Measurements from ENCODE around the gene BTBD9. TPM values are rescaled to one million over a fixed set of nuclear protein-coding genes. Genes with fewer than 3 reads are reported as not detected.

BTBD9 gene
- total and polyA plus RNA-seq, 2 of the 13 experiments (the other 11 are each of a cell fraction or from before 2014, with no cell fraction given) = 1.2 to 3.0 TPM

GRCh38 chr6:38155144-38155543, 484.6 kb downstream of the BTBD9 start (continued):
- TF ChIP-seq UBTF (CRISPR knock-in tag; IDR thresholded peaks at IDR 0.05) = peak; percentile 38; the same call in 1 of the 2 replicates
- TF ChIP-seq FOXO1 (CRISPR knock-in tag; IDR thresholded peaks at IDR 0.05) = peak; percentile 47; the same call in 1 of the 2 replicates
- no peak for TF ChIP-seq MZF1 (CRISPR knock-in tag; IDR thresholded peaks at IDR 0.05; ENCODE audit: borderline replicate concordance)
- 0 out of 2 replicates have a peak, but pooled peaks have one; percentile 13 for TF ChIP-seq HDAC2 (CRISPR knock-in tag; IDR thresholded peaks at IDR 0.05)
- peak; percentile 33; the same call in 1 of the 2 replicates for TF ChIP-seq HNF4G (IDR thresholded peaks at IDR 0.05; ENCODE audit: borderline replicate concordance, low read depth, low read length)
- 0 out of 2 replicates have a peak, but pooled peaks have one; percentile 17 for TF ChIP-seq HNF4G (CRISPR knock-in tag; IDR thresholded peaks at IDR 0.05; ENCODE audit: borderline replicate concordance, low read depth)
- peak; percentile 54; the same call in 1 of the 2 replicates for TF ChIP-seq SAP130 (CRISPR knock-in tag; IDR thresholded peaks at IDR 0.05; ENCODE audit: low read depth)
- 0 out of 2 replicates have a peak, but pooled peaks have one; percentile 31 for TF ChIP-seq ZIK1 (CRISPR knock-in tag; IDR thresholded peaks at IDR 0.05; ENCODE audit: borderline replicate concordance, low read depth)
- TF ChIP-seq ZBTB39 (CRISPR knock-in tag; IDR thresholded peaks at IDR 0.05) = no peak
- TF ChIP-seq ZNF761 (CRISPR knock-in tag; conservative IDR thresholded peaks at IDR 0.05) = no peak
- TF ChIP-seq ZNF205 (CRISPR knock-in tag; IDR thresholded peaks at IDR 0.05) = peak; percentile 42; the same call in 1 of the 2 replicates
- TF ChIP-seq PPARG (CRISPR knock-in tag; conservative IDR thresholded peaks at IDR 0.05) = peak; percentile 71
- TF ChIP-seq DNMT3B (CRISPR knock-in tag; conservative IDR thresholded peaks at IDR 0.05) = no peak
- TF ChIP-seq SALL1 (CRISPR knock-in tag; IDR thresholded peaks at IDR 0.05) = peak; percentile 20; the same call in 1 of the 2 replicates
- TF ChIP-seq ZFY (CRISPR knock-in tag; IDR thresholded peaks at IDR 0.05) = peak; percentile 46; the same call in 1 of the 2 replicates
- TF ChIP-seq GABPA (IDR thresholded peaks at IDR 0.05; ENCODE audit: low read depth, low read length) = 0 out of 2 replicates have a peak, but pooled peaks have one; percentile 23
- TF ChIP-seq GABPA (CRISPR knock-in tag; IDR thresholded peaks at IDR 0.05; ENCODE audit: low read depth) = peak; percentile 62
- TF ChIP-seq E2F5 (CRISPR knock-in tag; conservative IDR thresholded peaks at IDR 0.05) = no peak
- no peak for TF ChIP-seq ZNF83 (CRISPR knock-in tag; IDR thresholded peaks at IDR 0.05; ENCODE audit: borderline replicate concordance)
- TF ChIP-seq CHD4 (IDR thresholded peaks at IDR 0.05; ENCODE audit: borderline replicate concordance, low read length) = 0 out of 2 replicates have a peak, but pooled peaks have one; percentile 26
- no peak for TF ChIP-seq LCORL (IDR thresholded peaks at IDR 0.05)
- peak; percentile 53; the same call in 1 of the 2 replicates for TF ChIP-seq LCORL (CRISPR knock-in tag; IDR thresholded peaks at IDR 0.05)
- TF ChIP-seq YEATS4 (CRISPR knock-in tag; IDR thresholded peaks at IDR 0.05; ENCODE audit: borderline replicate concordance) = 0 out of 2 replicates have a peak, but pooled peaks have one; percentile 5
- no peak for TF ChIP-seq SNRNP70 (IDR thresholded peaks at IDR 0.05; ENCODE audit: low read depth, low read length)
- TF ChIP-seq ZFX (CRISPR knock-in tag; IDR thresholded peaks at IDR 0.05; ENCODE audit: low read depth) = peak; percentile 66; the same call in 1 of the 2 replicates
- 0 out of 2 replicates have a peak, but pooled peaks have one; percentile 41 for TF ChIP-seq RCOR2 (CRISPR knock-in tag; IDR thresholded peaks at IDR 0.05)
- TF ChIP-seq ELF1 (CRISPR knock-in tag; IDR thresholded peaks at IDR 0.05) = peak; percentile 43; the same call in 1 of the 2 replicates
- TF ChIP-seq GPN1 (CRISPR knock-in tag; IDR thresholded peaks at IDR 0.05; ENCODE audit: borderline replicate concordance) = no peak
- TF ChIP-seq RFX1 (IDR thresholded peaks at IDR 0.05) = peak; percentile 91
